Activated B cell treated with CpG ODN at 0.5 μM for 24 hours (primary cell): ENCODE results near the gene HGFAC. TPM values are rescaled to one million over a fixed set of nuclear protein-coding genes. Genes with fewer than 3 reads are reported as not detected.

Source experiments
- ATAC-seq: fragments of 200-7000 bp; cut with Tn5 transposase; one replicate; pipeline ENCODE4 v1.10.0; 2021; ENCODE audit warnings: low read depth, mild to moderate bottlenecking, moderate library complexity
- CTCF ChIA-PET: fragments of 350-600 bp; sonication (Branson Sonifier 250); formaldehyde crosslinking; loops from one replicate; lab custom pipeline; 2021; ENCODE audit warnings: antibody characterized with exemption; lab: Charles Lee
- POLR2A ChIA-PET: fragments of 350-600 bp; sonication (Branson Sonifier 250); formaldehyde crosslinking; loops from one replicate; lab custom pipeline; 2021; ENCODE audit warnings: antibody characterized with exemption; lab: Charles Lee
- DNase-seq: peaks from one replicate; pipeline ENCODE4 v3.0.0; 2022
- H3K27ac Mint-ChIP-seq: one replicate; pipeline ENCODE4 v1.8.0; 2020; ENCODE audit warnings: mixed read lengths
- H3K27me3 Mint-ChIP-seq: one replicate; pipeline ENCODE4 v1.8.0; 2021; ENCODE audit warnings: mixed read lengths
- H3K36me3 Mint-ChIP-seq: one replicate; pipeline ENCODE4 v1.8.0; 2021; ENCODE audit warnings: low read depth, mixed read lengths
- H3K4me1 Mint-ChIP-seq: one replicate; pipeline ENCODE4 v1.8.0; 2021; ENCODE audit warnings: mixed read lengths
- H3K4me3 Mint-ChIP-seq: one replicate; pipeline ENCODE4 v1.8.0; 2020; ENCODE audit warnings: mild to moderate bottlenecking, mixed read lengths
- H3K9me3 Mint-ChIP-seq: one replicate; pipeline ENCODE4 v1.8.0; 2020; ENCODE audit warnings: mixed read lengths
- intact Hi-C: fragments of 100-400 bp; cut with micrococcal nuclease; formaldehyde crosslinking; loops from one replicate; pipeline ENCODE4 v1.15.1; 2024
- total RNA-seq: library from RNA; stranded (reverse); gene quantifications from 2 replicates; pipeline ENCODE4 v1.2.3, GENCODE V29; 2022
- TF ChIP-seq, protein P1 (sequence below): fragments of 200-600 bp; IDR thresholded peaks from one replicate; pipeline ENCODE4 v1.8.0; 2022; ENCODE audit warnings: antibody characterized with exemption, mild to moderate bottlenecking

HGFAC gene
- total RNA-seq, 1 donor from 2014 or later: not detected

GRCh38 chr4:3434881-3435685, 6.7 kb upstream of the HGFAC start:
- DNase-seq (no peak), ATAC-seq (no peak)
- POLR2A ChIA-PET: no interaction called here
- Mint-ChIP-seq H3K27ac (no peak overlapping the region), H3K4me1 (no peaks in the 10 kb centered on the region), H3K9me3 (no peaks in the 10 kb centered on the region), H3K36me3 (no peaks in the 10 kb centered on the region), H3K4me3 (no peak overlapping the region), H3K27me3 (no peaks in the 10 kb centered on the region)
- intact Hi-C loops: no loop called here
- TF ChIP-seq, protein P1, sequence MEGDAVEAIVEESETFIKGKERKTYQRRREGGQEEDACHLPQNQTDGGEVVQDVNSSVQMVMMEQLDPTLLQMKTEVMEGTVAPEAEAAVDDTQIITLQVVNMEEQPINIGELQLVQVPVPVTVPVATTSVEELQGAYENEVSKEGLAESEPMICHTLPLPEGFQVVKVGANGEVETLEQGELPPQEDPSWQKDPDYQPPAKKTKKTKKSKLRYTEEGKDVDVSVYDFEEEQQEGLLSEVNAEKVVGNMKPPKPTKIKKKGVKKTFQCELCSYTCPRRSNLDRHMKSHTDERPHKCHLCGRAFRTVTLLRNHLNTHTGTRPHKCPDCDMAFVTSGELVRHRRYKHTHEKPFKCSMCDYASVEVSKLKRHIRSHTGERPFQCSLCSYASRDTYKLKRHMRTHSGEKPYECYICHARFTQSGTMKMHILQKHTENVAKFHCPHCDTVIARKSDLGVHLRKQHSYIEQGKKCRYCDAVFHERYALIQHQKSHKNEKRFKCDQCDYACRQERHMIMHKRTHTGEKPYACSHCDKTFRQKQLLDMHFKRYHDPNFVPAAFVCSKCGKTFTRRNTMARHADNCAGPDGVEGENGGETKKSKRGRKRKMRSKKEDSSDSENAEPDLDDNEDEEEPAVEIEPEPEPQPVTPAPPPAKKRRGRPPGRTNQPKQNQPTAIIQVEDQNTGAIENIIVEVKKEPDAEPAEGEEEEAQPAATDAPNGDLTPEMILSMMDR: no peak
- CTCF ChIA-PET: interaction anchor here (1.6 kb wide), 1 partner anchor 89 kb away, joined by 7 read pairs; no protein-coding TSS in a partner anchor

- no peaks in the 10 kb centered on the region for H3K9me3 Mint-ChIP-seq
- no peak overlapping the region for H3K4me3 Mint-ChIP-seq
- H3K27ac Mint-ChIP-seq: no peak overlapping the region
- ChIA-PET CTCF (no interaction called here), POLR2A (interaction anchor here (0.7 kb wide), 1 partner anchor 47 kb away, joined by 3 read pairs; no protein-coding TSS in a partner anchor)
- ATAC-seq (no peak), DNase-seq (no peak)
- no peaks in the 10 kb centered on the region for H3K27me3 Mint-ChIP-seq
- no peaks in the 10 kb centered on the region for H3K4me1 Mint-ChIP-seq
- intact Hi-C loops: no loop called here
- H3K36me3 Mint-ChIP-seq: no peaks in the 10 kb centered on the region
- TF ChIP-seq, protein P1: no peak
Observed at GRCh38 chr4:3435686-3435956, 6.1 kb upstream of the HGFAC start.

- no peaks in the 10 kb centered on the region for H3K27me3 Mint-ChIP-seq
- TF ChIP-seq, protein P1: no peak
- no peak overlapping the region for H3K27ac Mint-ChIP-seq
Observed at GRCh38 chr4:3436048-3436797, 5.5 kb upstream of the HGFAC start.

DNA sequence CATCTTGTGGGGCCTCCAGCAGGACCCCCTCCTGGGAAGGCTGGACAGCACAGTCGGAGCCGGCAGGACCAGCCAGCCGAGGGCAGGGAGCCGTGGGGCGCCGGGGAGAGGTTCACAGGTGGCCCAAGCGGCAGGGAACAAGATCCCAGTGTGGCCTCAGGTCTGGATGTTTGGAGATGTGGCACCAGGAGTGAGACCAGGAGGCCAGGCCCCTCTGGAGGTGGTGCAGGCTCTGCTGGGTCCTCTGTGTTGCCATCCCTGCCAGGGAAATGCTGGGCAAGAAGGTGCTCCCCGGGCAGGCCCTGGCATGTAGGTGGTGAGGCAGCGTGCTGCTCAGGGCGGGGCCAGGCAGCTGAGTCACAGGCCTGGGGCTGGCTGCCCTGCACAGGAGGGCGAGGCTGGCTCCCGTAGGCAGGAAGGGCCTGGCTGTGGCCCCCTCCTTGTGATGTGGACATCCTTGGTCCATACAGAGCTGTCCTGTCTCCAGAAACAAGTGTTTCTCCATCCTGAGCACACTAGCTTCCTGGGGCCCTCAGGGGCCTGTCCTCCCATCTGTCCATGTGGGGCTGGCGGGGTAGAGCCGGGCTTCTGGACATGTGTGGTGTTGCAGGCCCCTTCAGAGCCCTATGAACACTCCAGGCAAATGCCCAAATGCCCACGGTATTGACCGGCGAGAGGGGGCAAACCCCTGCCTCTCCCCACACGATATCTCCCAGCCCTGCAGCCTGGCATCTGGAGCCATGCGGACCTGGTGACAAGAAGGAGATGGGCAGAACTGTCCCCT, 4.8 kb upstream of the HGFAC start:
- DNase-seq: no peak
- no peak overlapping the region for H3K27ac Mint-ChIP-seq
- intact Hi-C loops: no loop called here
- no peak overlapping the region for H3K4me3 Mint-ChIP-seq
- H3K36me3 Mint-ChIP-seq: no peaks in the 10 kb centered on the region
- ATAC-seq: peak; percentile 40
- ChIA-PET CTCF (no interaction called here), POLR2A (no interaction called here)
- TF ChIP-seq, protein P1: no peak
- no peaks in the 10 kb centered on the region for H3K9me3 Mint-ChIP-seq
- no peaks in the 10 kb centered on the region for H3K27me3 Mint-ChIP-seq
- no peaks in the 10 kb centered on the region for H3K4me1 Mint-ChIP-seq

More at GRCh38 chr4:3436048-3436797, 5.5 kb upstream of the HGFAC start:
- POLR2A ChIA-PET: interaction anchor here (0.7 kb wide), 1 partner anchor 48 kb away, joined by 3 read pairs; no protein-coding TSS in a partner anchor
- no peak overlapping the region for H3K4me3 Mint-ChIP-seq
- ATAC-seq: no peak
- intact Hi-C loops: no loop called here
- DNase-seq: no peak
- CTCF ChIA-PET: no interaction called here
- H3K9me3 Mint-ChIP-seq: no peaks in the 10 kb centered on the region
- H3K36me3 Mint-ChIP-seq: no peaks in the 10 kb centered on the region
- no peaks in the 10 kb centered on the region for H3K4me1 Mint-ChIP-seq

GRCh38 chr4:3437582-3437936, 4.2 kb upstream of the HGFAC start:
- intact Hi-C loops: no loop called here
- Mint-ChIP-seq H3K9me3 (no peaks in the 10 kb centered on the region), H3K27me3 (no peaks in the 10 kb centered on the region)

More at GRCh38 chr4:3437582-3437936, 4.2 kb upstream of the HGFAC start:
- TF ChIP-seq, protein P1: no peak
- H3K4me3 Mint-ChIP-seq: no peak overlapping the region
- no peaks in the 10 kb centered on the region for H3K36me3 Mint-ChIP-seq
- H3K27ac Mint-ChIP-seq: no peak overlapping the region
- ChIA-PET CTCF (no interaction called here), POLR2A (no interaction called here)
- no peaks in the 10 kb centered on the region for H3K4me1 Mint-ChIP-seq
- no peak for ATAC-seq
- no peak for DNase-seq
